GM12865 (cell line): Measurements from ENCODE around the gene SIRT2.
"Not testable (repeated sequence)": the region's sequence is repeated elsewhere in the genome, so short reads cannot be mapped to it uniquely, and the experiment has no call there.

Source experiments
- DNase-seq: peaks from one replicate; pipeline ENCODE4 v3.0.0; 2010; ENCODE audit warnings: low read depth
- H3K4me3 ChIP-seq: 2 replicates; pipeline ENCODE4 v1.5.1; 2011; ENCODE audit warnings: mild to moderate bottlenecking, low read depth, low read length, control low read depth
- CTCF ChIP-seq: IDR thresholded peaks from 2 replicates; pipeline ENCODE4 v1.5.1; 2011; ENCODE audit warnings: low read length, control low read depth, low read depth, inconsistent platforms; ENCODE audit not compliant: insufficient read depth; ENCODE audit errors: missing control alignments

SIRT2 gene

GRCh38 chr19:38875656-38876395 is 23.6 kb downstream of the SIRT2 start:
- no peak overlapping the region for H3K4me3 ChIP-seq
- no peak for TF ChIP-seq CTCF
- no peak for DNase-seq

- not testable (repeated sequence) for H3K4me3 ChIP-seq, DNase-seq
Measured at GRCh38 chr19:38873400-38873799, 26.0 kb downstream of the SIRT2 start.

- DNase-seq: no peak
- no peak for TF ChIP-seq CTCF
- H3K4me3 ChIP-seq: no peak overlapping the region
Measured at GRCh38 chr19:38870612-38871011, 28.8 kb downstream of the SIRT2 start.

GRCh38 chr19:38869836-38870607 is 29.4 kb downstream of the SIRT2 start:
- H3K4me3 ChIP-seq: peak overlapping the region; percentile 51
- TF ChIP-seq CTCF: peak; percentile 90
- peak; percentile 94 for DNase-seq

- H3K4me3 ChIP-seq: peak overlapping the region; percentile 51
- TF ChIP-seq CTCF: no peak
- no peak for DNase-seq
Measured at GRCh38 chr19:38869160-38869835, 30.1 kb downstream of the SIRT2 start.

- DNase-seq: no peak
- H3K4me3 ChIP-seq: no peak overlapping the region
- TF ChIP-seq CTCF: no peak
Measured at GRCh38 chr19:38868551-38868950, 30.9 kb downstream of the SIRT2 start.

GRCh38 chr19:38867171-38867780 is 32.1 kb downstream of the SIRT2 start:
- no peak for DNase-seq
- TF ChIP-seq CTCF: no peak
- no peak overlapping the region for H3K4me3 ChIP-seq
